HUES6 (cell line): Measurements from ENCODE around the gene TTK.
"Not testable (repeated sequence)": the region's sequence is repeated elsewhere in the genome, so short reads cannot be mapped to it uniquely, and the experiment has no call there.

Experiments
- H3K27ac ChIP-seq: 2 replicates; pipeline ENCODE4 v1.7.0; 2013; ENCODE audit warnings: low read depth, mild to moderate bottlenecking, low read length, inconsistent platforms
- H3K27me3 ChIP-seq: 2 replicates; pipeline ENCODE4 v1.6.1; 2013; ENCODE audit warnings: low read length; ENCODE audit not compliant: control insufficient read depth, insufficient read depth
- H3K36me3 ChIP-seq: 2 replicates; pipeline ENCODE4 v1.6.1; 2013; ENCODE audit warnings: low read length; ENCODE audit not compliant: control insufficient read depth, insufficient read depth
- H3K4me1 ChIP-seq: 2 replicates; pipeline ENCODE4 v1.6.1; 2013; ENCODE audit warnings: low read length; ENCODE audit not compliant: control insufficient read depth, insufficient read depth
- H3K4me3 ChIP-seq: 2 replicates; pipeline ENCODE4 v1.5.1; 2013; ENCODE audit warnings: low read depth, low read length
- H3K9ac ChIP-seq: one replicate; pipeline ENCODE4 v1.6.1; 2013; ENCODE audit warnings: mild to moderate bottlenecking, low read length
- H3K9me3 ChIP-seq: 2 replicates; pipeline ENCODE4 v1.6.1; 2013; ENCODE audit warnings: low read depth, low read length; ENCODE audit not compliant: control insufficient read depth, insufficient read depth

Gene TTK

GRCh38 chr6:80021131-80021530 is 16.7 kb downstream of the TTK start:
- H3K9ac ChIP-seq, result no peak overlapping the region
- H3K36me3 ChIP-seq, result peaks cover 77% of the 10 kb centered on the region
- H3K9me3 ChIP-seq, result no peaks in the 10 kb centered on the region
- H3K27me3 ChIP-seq, result no peaks in the 10 kb centered on the region
- no peak overlapping the region for H3K4me3 ChIP-seq
- H3K4me1 ChIP-seq, result no peaks in the 10 kb centered on the region
- 0 out of 2 replicates have a peak overlapping the region, but pooled peaks have one; percentile 28 for H3K27ac ChIP-seq

GRCh38 chr6:80021591-80021990 is 17.1 kb downstream of the TTK start:
- H3K9me3 ChIP-seq, result no peaks in the 10 kb centered on the region
- H3K27ac ChIP-seq, result no peak overlapping the region
- no peak overlapping the region for H3K9ac ChIP-seq
- no peak overlapping the region for H3K4me3 ChIP-seq
- peaks cover 77% of the 10 kb centered on the region for H3K36me3 ChIP-seq
- H3K4me1 ChIP-seq, result no peaks in the 10 kb centered on the region
- no peaks in the 10 kb centered on the region for H3K27me3 ChIP-seq

GRCh38 chr6:80022803-80023202 is 18.4 kb downstream of the TTK start:
- H3K36me3 ChIP-seq, result peaks cover 77% of the 10 kb centered on the region

GRCh38 chr6:80028589-80028988 is 24.1 kb downstream of the TTK start:
- Histone ChIP-seq H3K9me3 (no peaks in the 10 kb centered on the region), H3K36me3 (peaks cover 93% of the 10 kb centered on the region), H3K27ac (no peak overlapping the region), H3K4me3 (no peak overlapping the region), H3K27me3 (no peaks in the 10 kb centered on the region), H3K4me1 (no peaks in the 10 kb centered on the region), H3K9ac (no peak overlapping the region)

More at GRCh38 chr6:80022803-80023202, 18.4 kb downstream of the TTK start:
- Histone ChIP-seq H3K27ac (no peak overlapping the region), H3K4me3 (no peak overlapping the region), H3K9me3 (no peaks in the 10 kb centered on the region), H3K27me3 (no peaks in the 10 kb centered on the region), H3K9ac (no peak overlapping the region), H3K4me1 (no peaks in the 10 kb centered on the region)

- no peaks in the 10 kb centered on the region for H3K27me3 ChIP-seq
- peaks cover 93% of the 10 kb centered on the region for H3K36me3 ChIP-seq
- H3K9me3 ChIP-seq, result no peaks in the 10 kb centered on the region
- no peak overlapping the region for H3K4me3 ChIP-seq
- H3K9ac ChIP-seq, result no peak overlapping the region
- no peaks in the 10 kb centered on the region for H3K4me1 ChIP-seq
- no peak overlapping the region for H3K27ac ChIP-seq
Measured at GRCh38 chr6:80029470-80029869, 25.0 kb downstream of the TTK start.

- H3K9me3 ChIP-seq, H3K27ac ChIP-seq, H3K4me3 ChIP-seq, H3K9ac ChIP-seq, H3K4me1 ChIP-seq, H3K27me3 ChIP-seq: not testable (repeated sequence)
- H3K36me3 ChIP-seq, result peaks cover 16% of the 10 kb centered on the region
Measured at GRCh38 chr6:80048220-80048619, 43.8 kb downstream of the TTK start.

GRCh38 chr6:80060774-80061173 is 56.3 kb downstream of the TTK start:
- H3K4me1 ChIP-seq, result no peaks in the 10 kb centered on the region
- H3K9me3 ChIP-seq, result no peaks in the 10 kb centered on the region
- no peaks in the 10 kb centered on the region for H3K36me3 ChIP-seq
- no peak overlapping the region for H3K27ac ChIP-seq
- H3K27me3 ChIP-seq, result no peaks in the 10 kb centered on the region
- no peak overlapping the region for H3K4me3 ChIP-seq
- H3K9ac ChIP-seq, result no peak overlapping the region

- H3K27ac ChIP-seq, H3K4me1 ChIP-seq, H3K9ac ChIP-seq, H3K36me3 ChIP-seq, H3K27me3 ChIP-seq, H3K9me3 ChIP-seq, H3K4me3 ChIP-seq: not testable (repeated sequence)
Measured at GRCh38 chr6:80068146-80068545, 63.7 kb downstream of the TTK start.

GRCh38 chr6:80070431-80070830 is 66.0 kb downstream of the TTK start:
- not testable (repeated sequence) for H3K27me3 ChIP-seq, H3K9me3 ChIP-seq, H3K4me1 ChIP-seq, H3K27ac ChIP-seq, H3K36me3 ChIP-seq, H3K9ac ChIP-seq, H3K4me3 ChIP-seq

- Histone ChIP-seq H3K36me3 (no peaks in the 10 kb centered on the region), H3K4me3 (no peak overlapping the region), H3K4me1 (0 out of 2 replicates have a peak, but pooled peaks cover 6% of the 10 kb centered on the region), H3K9me3 (no peaks in the 10 kb centered on the region), H3K27ac (no peak overlapping the region), H3K9ac (no peak overlapping the region), H3K27me3 (no peaks in the 10 kb centered on the region)
Measured at GRCh38 chr6:80077067-80077466, 72.6 kb downstream of the TTK start.

- Histone ChIP-seq H3K4me1 (no peaks in the 10 kb centered on the region), H3K36me3 (no peaks in the 10 kb centered on the region), H3K4me3 (no peak overlapping the region), H3K9ac (no peak overlapping the region), H3K9me3 (no peaks in the 10 kb centered on the region), H3K27ac (no peak overlapping the region), H3K27me3 (no peaks in the 10 kb centered on the region)
Measured at GRCh38 chr6:80088637-80089036, 84.2 kb downstream of the TTK start.

GRCh38 chr6:80091506-80091905 is 87.1 kb downstream of the TTK start:
- Histone ChIP-seq H3K27ac (no peak overlapping the region), H3K9ac (no peak overlapping the region), H3K9me3 (no peaks in the 10 kb centered on the region), H3K36me3 (no peaks in the 10 kb centered on the region), H3K27me3 (no peaks in the 10 kb centered on the region), H3K4me1 (no peaks in the 10 kb centered on the region), H3K4me3 (no peak overlapping the region)
